Chondrocyte (in vitro differentiated cells): ENCODE results near the gene RELL1. TPM values are rescaled to one million over a fixed set of nuclear protein-coding genes. Genes with fewer than 3 reads are reported as not detected.
A peak's percentile ranks its signal among the peaks of the same experiment; 100 is the strongest.

Experiments used
- DNase-seq: peaks from one replicate; pipeline ENCODE4 v3.0.0; 2021; ENCODE audit warnings: mixed read lengths, low spot score
- H3K27ac Mint-ChIP-seq: one replicate; pipeline ENCODE4 v1.8.0; 2021; ENCODE audit warnings: mild to moderate bottlenecking, moderate library complexity, mixed read lengths; ENCODE audit not compliant: unreplicated experiment
- H3K27me3 Mint-ChIP-seq: 2 replicates; pipeline ENCODE4 v1.8.0; 2021; ENCODE audit warnings: low read depth, mixed read lengths
- H3K36me3 Mint-ChIP-seq: 2 replicates; pipeline ENCODE4 v1.8.0; 2021; ENCODE audit warnings: low read depth, mixed read lengths
- H3K4me1 Mint-ChIP-seq: 2 replicates; pipeline ENCODE4 v1.8.0; 2021; ENCODE audit warnings: low read depth, mild to moderate bottlenecking, mixed read lengths
- H3K4me3 Mint-ChIP-seq: one replicate; pipeline ENCODE4 v1.8.0; 2021; ENCODE audit warnings: mild to moderate bottlenecking, moderate library complexity, mixed read lengths; ENCODE audit not compliant: unreplicated experiment
- H3K9me3 Mint-ChIP-seq: 2 replicates; pipeline ENCODE4 v1.8.0; 2021; ENCODE audit warnings: low read depth, mixed read lengths
- CTCF ChIP-seq: fragments of 200-600 bp; sonication (generic); IDR thresholded peaks from 2 replicates; pipeline ENCODE4 v1.5.0; 2021; ENCODE audit warnings: antibody characterized with exemption, mild to moderate bottlenecking, moderate library complexity
- total RNA-seq: library from RNA; stranded (reverse); gene quantifications from 3 replicates; pipeline ENCODE4 v1.2.1, GENCODE V29; 2021

The RELL1 gene
- total RNA-seq, 1 donor from 2014 or later = 22.8 TPM

- peaks cover 18% of the 10 kb centered on the region for H3K36me3 Mint-ChIP-seq
- H3K27me3 Mint-ChIP-seq = no peaks in the 10 kb centered on the region
- no peak overlapping the region for H3K4me3 Mint-ChIP-seq
- no peaks in the 10 kb centered on the region for H3K9me3 Mint-ChIP-seq
- no peak for DNase-seq
- H3K4me1 Mint-ChIP-seq = peaks cover 18% of the 10 kb centered on the region
- no peak for TF ChIP-seq CTCF
- peak overlapping the region; percentile 39 for H3K27ac Mint-ChIP-seq
Observed at GRCh38 chr4:37631551-37631950, 54.6 kb downstream of the RELL1 start.

GRCh38 chr4:37629713-37630112 is 56.5 kb downstream of the RELL1 start:
- no peak overlapping the region for H3K27ac Mint-ChIP-seq
- peaks cover 18% of the 10 kb centered on the region for H3K36me3 Mint-ChIP-seq
- no peaks in the 10 kb centered on the region for H3K27me3 Mint-ChIP-seq
- H3K4me3 Mint-ChIP-seq = no peak overlapping the region
- no peaks in the 10 kb centered on the region for H3K9me3 Mint-ChIP-seq
- DNase-seq = no peak
- peaks cover 16% of the 10 kb centered on the region for H3K4me1 Mint-ChIP-seq
- no peak for TF ChIP-seq CTCF

GRCh38 chr4:37628977-37629609 is 57.1 kb downstream of the RELL1 start:
- peaks cover 16% of the 10 kb centered on the region for H3K4me1 Mint-ChIP-seq
- no peak for TF ChIP-seq CTCF
- no peak overlapping the region for H3K27ac Mint-ChIP-seq
- no peaks in the 10 kb centered on the region for H3K9me3 Mint-ChIP-seq
- H3K27me3 Mint-ChIP-seq = no peaks in the 10 kb centered on the region
- DNase-seq = no peak
- no peak overlapping the region for H3K4me3 Mint-ChIP-seq
- H3K36me3 Mint-ChIP-seq = peaks cover 16% of the 10 kb centered on the region

GRCh38 chr4:37627263-37627662 is 58.9 kb downstream of the RELL1 start:
- peaks cover 10% of the 10 kb centered on the region for H3K36me3 Mint-ChIP-seq
- H3K9me3 Mint-ChIP-seq = no peaks in the 10 kb centered on the region
- no peak overlapping the region for H3K4me3 Mint-ChIP-seq
- no peak for DNase-seq
- H3K27ac Mint-ChIP-seq = no peak overlapping the region
- H3K27me3 Mint-ChIP-seq = no peaks in the 10 kb centered on the region
- TF ChIP-seq CTCF = no peak
- H3K4me1 Mint-ChIP-seq = peaks cover 23% of the 10 kb centered on the region

- no peak for TF ChIP-seq CTCF
- Mint-ChIP-seq H3K9me3 (no peaks in the 10 kb centered on the region), H3K4me1 (peaks cover 15% of the 10 kb centered on the region), H3K36me3 (peaks cover 4% of the 10 kb centered on the region), H3K27ac (no peak overlapping the region), H3K4me3 (no peak overlapping the region), H3K27me3 (no peaks in the 10 kb centered on the region)
- no peak for DNase-seq
Observed at GRCh38 chr4:37625499-37625898, 60.7 kb downstream of the RELL1 start.
